Brain microvascular endothelial cell (primary cell): ENCODE results near the gene ZAR1L.
A peak's percentile ranks its signal among the peaks of the same experiment; 100 is the strongest.
"Not testable (repeated sequence)": the region's sequence is repeated elsewhere in the genome, so short reads cannot be mapped to it uniquely, and the experiment has no call there.

Experiments used
- DNase-seq: peaks from one replicate; pipeline ENCODE4 v3.0.0-alpha.2; 2020
- H3K27ac ChIP-seq: fragments of 250-450 bp; sonication (Bioruptor Pico); 2 replicates; pipeline ENCODE4 v1.5.1; 2020; ENCODE audit warnings: mild to moderate bottlenecking, moderate library complexity
- H3K27me3 ChIP-seq: fragments of 250-450 bp; sonication (Bioruptor Pico); replicated peaks from 2 replicates; pipeline ENCODE4 v1.5.1; 2020; ENCODE audit warnings: mild to moderate bottlenecking
- H3K36me3 ChIP-seq: fragments of 250-450 bp; sonication (Bioruptor Pico); replicated peaks from 2 replicates; pipeline ENCODE4 v1.5.1; 2020; ENCODE audit warnings: mild to moderate bottlenecking
- H3K4me3 ChIP-seq: 2 replicates; pipeline ENCODE4 v1.5.1; 2011; ENCODE audit warnings: low read depth, mild to moderate bottlenecking, control low read depth, low read length, moderate library complexity
- in situ Hi-C: cut with HindIII; loops from 2 replicates; pipeline ENCODE4 v1.10.0; 2017; ENCODE audit warnings: low sequenced_read_pairs, low pct_ligation_motif_present
- TF ChIP-seq, protein P1 (sequence below): IDR thresholded peaks from 2 replicates; pipeline ENCODE4 v1.5.1; 2011; ENCODE audit warnings: low read depth, mild to moderate bottlenecking, moderate library complexity, low read length, control low read depth, inconsistent platforms; ENCODE audit errors: missing control alignments

The ZAR1L gene, protein sequence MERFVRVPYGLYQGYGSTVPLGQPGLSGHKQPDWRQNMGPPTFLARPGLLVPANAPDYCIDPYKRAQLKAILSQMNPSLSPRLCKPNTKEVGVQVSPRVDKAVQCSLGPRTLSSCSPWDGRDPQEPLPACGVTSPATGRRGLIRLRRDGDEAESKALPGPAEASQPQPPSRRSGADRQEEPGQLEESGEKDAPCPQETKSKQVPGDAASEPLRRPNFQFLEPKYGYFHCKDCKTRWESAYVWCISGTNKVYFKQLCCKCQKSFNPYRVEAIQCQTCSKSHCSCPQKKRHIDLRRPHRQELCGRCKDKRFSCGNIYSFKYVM

DNA sequence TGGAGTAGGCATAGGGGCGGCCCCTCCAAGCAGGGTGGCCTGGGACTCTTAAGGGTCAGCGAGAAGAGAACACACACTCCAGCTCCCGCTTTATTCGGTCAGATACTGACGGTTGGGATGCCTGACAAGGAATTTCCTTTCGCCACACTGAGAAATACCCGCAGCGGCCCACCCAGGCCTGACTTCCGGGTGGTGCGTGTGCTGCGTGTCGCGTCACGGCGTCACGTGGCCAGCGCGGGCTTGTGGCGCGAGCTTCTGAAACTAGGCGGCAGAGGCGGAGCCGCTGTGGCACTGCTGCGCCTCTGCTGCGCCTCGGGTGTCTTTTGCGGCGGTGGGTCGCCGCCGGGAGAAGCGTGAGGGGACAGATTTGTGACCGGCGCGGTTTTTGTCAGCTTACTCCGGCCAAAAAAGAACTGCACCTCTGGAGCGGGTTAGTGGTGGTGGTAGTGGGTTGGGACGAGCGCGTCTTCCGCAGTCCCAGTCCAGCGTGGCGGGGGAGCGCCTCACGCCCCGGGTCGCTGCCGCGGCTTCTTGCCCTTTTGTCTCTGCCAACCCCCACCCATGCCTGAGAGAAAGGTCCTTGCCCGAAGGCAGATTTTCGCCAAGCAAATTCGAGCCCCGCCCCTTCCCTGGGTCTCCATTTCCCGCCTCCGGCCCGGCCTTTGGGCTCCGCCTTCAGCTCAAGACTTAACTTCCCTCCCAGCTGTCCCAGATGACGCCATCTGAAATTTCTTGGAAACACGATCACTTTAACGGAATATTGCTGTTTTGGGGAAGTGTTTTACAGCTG is at the start of gene ZAR1L, which contains the start of gene BRCA2:
ZAR1L (minus strand) TSS at position 126 of the 790 bp plus-strand sequence. CDS start 3,438 bp downstream, outside the sequence.
BRCA2 (plus strand) TSS at position 271 of the 790 bp plus-strand sequence. CDS start 953 bp downstream, outside the sequence.
- Histone ChIP-seq H3K4me3 (peak within 1 kb of the TSS; percentile 79), H3K36me3 (no peaks in the 10 kb centered on the region), H3K27ac (peak within 1 kb of the TSS; percentile 83), H3K27me3 (no peaks in the 10 kb centered on the region)
- in situ Hi-C loops, result no loop called here
- TF ChIP-seq, protein P1, sequence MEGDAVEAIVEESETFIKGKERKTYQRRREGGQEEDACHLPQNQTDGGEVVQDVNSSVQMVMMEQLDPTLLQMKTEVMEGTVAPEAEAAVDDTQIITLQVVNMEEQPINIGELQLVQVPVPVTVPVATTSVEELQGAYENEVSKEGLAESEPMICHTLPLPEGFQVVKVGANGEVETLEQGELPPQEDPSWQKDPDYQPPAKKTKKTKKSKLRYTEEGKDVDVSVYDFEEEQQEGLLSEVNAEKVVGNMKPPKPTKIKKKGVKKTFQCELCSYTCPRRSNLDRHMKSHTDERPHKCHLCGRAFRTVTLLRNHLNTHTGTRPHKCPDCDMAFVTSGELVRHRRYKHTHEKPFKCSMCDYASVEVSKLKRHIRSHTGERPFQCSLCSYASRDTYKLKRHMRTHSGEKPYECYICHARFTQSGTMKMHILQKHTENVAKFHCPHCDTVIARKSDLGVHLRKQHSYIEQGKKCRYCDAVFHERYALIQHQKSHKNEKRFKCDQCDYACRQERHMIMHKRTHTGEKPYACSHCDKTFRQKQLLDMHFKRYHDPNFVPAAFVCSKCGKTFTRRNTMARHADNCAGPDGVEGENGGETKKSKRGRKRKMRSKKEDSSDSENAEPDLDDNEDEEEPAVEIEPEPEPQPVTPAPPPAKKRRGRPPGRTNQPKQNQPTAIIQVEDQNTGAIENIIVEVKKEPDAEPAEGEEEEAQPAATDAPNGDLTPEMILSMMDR, result no peak
- DNase-seq, result peak; percentile 80

DNA sequence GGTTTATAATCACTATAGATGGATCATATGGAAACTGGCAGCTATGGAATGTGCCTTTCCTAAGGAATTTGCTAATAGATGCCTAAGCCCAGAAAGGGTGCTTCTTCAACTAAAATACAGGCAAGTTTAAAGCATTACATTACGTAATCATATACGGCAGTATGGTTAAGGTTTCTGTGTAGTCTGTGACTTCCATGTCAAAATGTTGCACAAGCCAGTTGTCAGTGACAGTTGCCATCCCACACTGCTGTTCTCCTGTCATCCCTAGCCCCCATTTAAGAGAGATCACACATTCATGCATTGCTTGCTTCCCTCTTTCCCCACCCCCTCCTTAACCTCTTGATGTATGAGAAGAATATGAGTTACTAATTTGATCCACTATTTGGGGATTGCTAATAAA is 47.4 kb upstream of the ZAR1L start:
- no peak for DNase-seq
- Histone ChIP-seq H3K27me3 (no peaks in the 10 kb centered on the region), H3K27ac (no peak overlapping the region), H3K4me3 (no peak overlapping the region), H3K36me3 (no peaks in the 10 kb centered on the region)
- TF ChIP-seq, protein P1, result no peak
- in situ Hi-C loops, result no loop called here

DNA sequence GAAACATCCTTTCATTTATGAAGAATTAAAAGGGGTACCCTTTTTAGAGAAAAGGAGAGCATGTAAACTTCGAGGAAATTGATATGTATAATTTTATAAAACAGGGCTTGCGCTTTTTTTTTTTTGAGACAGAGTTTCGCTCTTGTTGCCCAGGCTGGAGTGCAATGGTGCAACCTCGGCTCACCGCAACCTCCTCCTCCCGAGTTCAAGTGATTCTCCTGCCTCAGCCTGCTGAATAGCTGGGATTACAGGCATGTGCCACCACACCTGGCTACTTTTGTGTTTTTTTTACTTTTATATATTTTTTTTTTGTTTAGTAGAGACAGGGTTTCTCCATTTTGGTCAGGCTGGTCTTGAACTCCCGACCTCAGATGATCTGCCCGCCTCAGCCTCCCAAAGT is 40.8 kb upstream of the ZAR1L start:
- H3K27ac ChIP-seq, in situ Hi-C loops, DNase-seq, H3K4me3 ChIP-seq, H3K36me3 ChIP-seq, H3K27me3 ChIP-seq: not testable (repeated sequence)

DNA sequence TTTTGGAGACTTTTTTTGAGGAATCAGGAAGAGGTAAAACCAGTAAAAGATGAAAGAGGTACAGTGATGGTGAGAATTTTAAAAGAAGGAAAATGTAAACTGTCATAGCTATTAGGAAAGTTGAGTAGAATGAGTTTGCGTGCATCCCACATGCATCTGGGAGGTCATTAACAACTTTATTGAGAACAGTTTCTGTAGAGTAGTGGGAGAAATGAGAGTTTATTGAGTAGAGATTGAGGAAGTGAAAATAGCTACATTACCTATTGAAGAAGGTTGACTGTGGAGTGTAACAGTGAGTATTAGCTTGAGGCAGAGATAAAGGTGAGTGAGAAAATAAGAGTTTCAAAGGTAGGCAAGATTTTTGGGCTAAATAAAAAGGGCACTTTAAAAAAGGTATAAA is 38.9 kb upstream of the ZAR1L start:
- Histone ChIP-seq H3K27ac (no peak overlapping the region), H3K36me3 (no peaks in the 10 kb centered on the region), H3K27me3 (no peaks in the 10 kb centered on the region), H3K4me3 (no peak overlapping the region)
- TF ChIP-seq, protein P1, result no peak
- in situ Hi-C loops, result no loop called here
- no peak for DNase-seq

DNA sequence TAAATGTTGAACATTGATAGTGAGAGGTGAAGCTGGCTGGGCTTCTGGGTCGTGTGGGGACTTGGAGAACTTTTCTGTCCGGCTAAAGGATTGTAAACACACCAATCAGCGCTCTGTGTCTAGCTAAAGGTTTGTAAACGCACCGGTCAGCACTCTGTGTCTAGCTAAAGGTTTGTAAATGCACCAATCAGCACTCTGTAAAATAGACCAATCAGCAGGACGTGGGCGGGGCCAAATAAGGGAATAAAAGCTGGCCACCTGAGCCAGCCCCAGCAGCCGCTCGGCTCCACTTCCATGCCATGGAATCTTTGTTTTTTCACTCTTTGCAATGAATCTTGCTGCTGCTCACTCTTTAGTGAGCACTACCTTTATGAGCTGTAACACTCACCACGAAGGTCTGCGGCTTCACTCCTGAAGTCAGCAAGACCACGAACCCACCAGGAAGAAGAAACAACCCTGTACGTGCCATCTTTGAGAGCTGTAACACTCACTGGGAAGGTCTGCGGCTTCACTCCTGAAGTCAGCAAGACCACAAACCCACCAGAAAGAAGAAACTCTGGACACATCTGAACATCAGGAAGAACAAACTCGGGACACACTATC is 35.8 kb upstream of the ZAR1L start:
- H3K36me3 ChIP-seq, H3K27ac ChIP-seq, H3K4me3 ChIP-seq, H3K27me3 ChIP-seq, DNase-seq, in situ Hi-C loops: not testable (repeated sequence)

DNA sequence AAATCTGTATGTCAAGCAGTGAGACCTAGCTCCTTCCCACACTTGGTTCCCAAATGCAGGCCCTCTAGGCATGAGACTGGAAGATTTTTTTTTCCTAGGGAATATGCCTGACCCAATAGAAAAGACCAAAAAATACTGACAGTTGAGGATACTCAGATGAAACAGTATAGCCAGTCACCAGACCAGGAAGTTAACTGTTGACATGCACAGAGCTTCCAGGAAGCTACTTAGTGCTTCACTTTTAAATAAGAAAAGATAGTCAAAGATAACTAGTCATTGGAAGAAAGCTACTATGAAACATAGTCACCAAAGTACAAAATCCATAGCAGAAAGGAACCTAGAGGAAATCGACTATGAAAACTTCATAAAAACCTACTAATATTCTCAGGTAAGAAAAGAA is 32.5 kb upstream of the ZAR1L start:
- Histone ChIP-seq H3K27me3 (no peaks in the 10 kb centered on the region), H3K4me3 (no peak overlapping the region), H3K36me3 (no peaks in the 10 kb centered on the region), H3K27ac (no peak overlapping the region)
- no peak for DNase-seq
- in situ Hi-C loops, result no loop called here
- TF ChIP-seq, protein P1, result no peak
